Heart right ventricle (tissue), 16 donors: Measurements from ENCODE around the gene DNAJB12. TPM values are rescaled to one million over a fixed set of nuclear protein-coding genes. Genes with fewer than 3 reads are reported as not detected.

Experiments
- ATAC-seq, 8 donors: fragments of 200-7000 bp; cut with Tn5 transposase; one replicate each; pipeline ENCODE4 v1.9.1; 2020; ENCODE audit warnings: mild to moderate bottlenecking in 8 of 8, moderate library complexity in 8 of 8, moderate number of reproducible peaks in 1 of 8
- DNase-seq, 2 donors: peaks; one replicate each; pipeline ENCODE4 v3.0.0-alpha.2; 2020
- H3K27ac ChIP-seq, 10 donors: fragments of 200-600 bp; sonication (generic) in 2 of 10; one replicate each; pipeline versions ENCODE4 v1.5.0 to v1.8.0; 2020 to 2022; ENCODE audit warnings: mild to moderate bottlenecking in 3 of 10
- H3K27me3 ChIP-seq, 7 donors: fragments of 200-600 bp; one replicate each; pipeline ENCODE4 v1.8.0; 2021 to 2022; ENCODE audit warnings: mild to moderate bottlenecking in 2 of 7
- H3K36me3 ChIP-seq, 9 donors: fragments of 200-600 bp; sonication (generic) in 1 of 9; one replicate each; pipeline versions ENCODE4 v1.5.0 to v1.8.0; 2020 to 2022; ENCODE audit warnings: mild to moderate bottlenecking in 2 of 9
- H3K4me1 ChIP-seq, 9 donors: fragments of 200-600 bp; sonication (generic) in 1 of 9; one replicate each; pipeline versions ENCODE4 v1.5.0 to v1.8.0; 2020 to 2022; ENCODE audit warnings: mild to moderate bottlenecking in 4 of 9
- H3K4me3 ChIP-seq, 10 donors: fragments of 200-600 bp; sonication (generic) in 2 of 10; one replicate each; pipeline versions ENCODE4 v1.5.0 to v1.8.0; 2020 to 2022; ENCODE audit warnings: mild to moderate bottlenecking in 7 of 10, moderate library complexity in 2 of 10
- H3K9me3 ChIP-seq, 11 donors: fragments of 200-600 bp in 10 of 11; sonication (generic) in 2 of 11; one replicate each; pipeline versions ENCODE4 v1.5.0 to v1.8.0; 2013 to 2022; ENCODE audit warnings: mild to moderate bottlenecking in 2 of 11, control low read depth in 1 of 11, moderate library complexity in 1 of 11
- CTCF ChIP-seq, 9 donors: fragments of 200-600 bp; sonication (generic) in 2 of 9; IDR thresholded peaks; one replicate each; pipeline versions ENCODE4 v1.5.0 to v1.8.0; 2021 to 2022; ENCODE audit warnings: antibody characterized with exemption in 9 of 9, mild to moderate bottlenecking in 5 of 9, moderate library complexity in 1 of 9
- WGBS, 2 donors: extraction: QIAGEN DNeasy Blood & Tissue Kit; methylation state at CpG; one replicate each; pipeline ENCODE4 v1.1.7; 2013; ENCODE audit warnings: inconsistent platforms in 1 of 2; 5-methylcytosine and 5-hydroxymethylcytosine counted together
- intact Hi-C, 10 donors: fragments of 100-400 bp; cut with DNase I; formaldehyde crosslinking; loops; one replicate each; pipeline versions ENCODE4 v1.11.1 to v1.14.2; 2022
- polyA plus RNA-seq, 2 donors: library from polyadenylated mRNA; stranded (reverse); fragments of 200-250 nt; gene quantifications; one replicate each; pipeline ENCODE4 v1.2.3, GENCODE V29; 2013
- total RNA-seq, 10 donors: library from RNA; stranded (reverse); fragmentation: NEBNext Ultra II Directional in 3 of 10; extraction: Animal tissue kit (Norgen Biotek cat#: 25700) in 3 of 10; gene quantifications; one replicate each; pipeline versions ENCODE4 v1.2.1 to v1.2.4, GENCODE V29; 2021 to 2023
- donor health status: Arrhythmogenic right ventricular cardiomyopathy.
- donor health status: ischemic (EF 13 %, LVEDD 7.1; RV severe dilation, severe dysfunction).
- donor health status: healthy with polysubstance abuse.
- donor health status: DM: no; HTN: yes; CAD: no.
- donor health status: DM: no; HTN: no; CAD: no.
- donor health status: ischemic (EF 25% LVEDD 6.9; RV normal size, moderate dysfunction).
- donor health status: ischemic (EF 25% LVEDD 5.7; RV mildly dilated, moderate dysfunction).
- donor health status: healthy.
- donor health status: DM: yes; HTN: yes; CAD: no.
- donor health status: Ischemic cardiomyopathy.
- donor health status: ischemic (EF 35%, LVEDD 5.7; RV mildly dilated, moderate dysfunction).
- donor health status: nonischemic (EF 11% LVEDD 7.7; RV severe dilation, severe dysfunction).
- donor health status: DM: yes; HTN: yes; CAD: no.
- donor health status: PGD.
- donor health status: ischemic (EF 29% LVEDD 5.4; RV normal size, mild dysfunction).
- donor health status: nonischemic (EF 23%, LVEDD 6.1; RV moderate dilation, normal function).

Gene DNAJB12
- total and polyA plus RNA-seq, 12 donors = 22.6 to 32.8 (median 27.9) TPM

DNA sequence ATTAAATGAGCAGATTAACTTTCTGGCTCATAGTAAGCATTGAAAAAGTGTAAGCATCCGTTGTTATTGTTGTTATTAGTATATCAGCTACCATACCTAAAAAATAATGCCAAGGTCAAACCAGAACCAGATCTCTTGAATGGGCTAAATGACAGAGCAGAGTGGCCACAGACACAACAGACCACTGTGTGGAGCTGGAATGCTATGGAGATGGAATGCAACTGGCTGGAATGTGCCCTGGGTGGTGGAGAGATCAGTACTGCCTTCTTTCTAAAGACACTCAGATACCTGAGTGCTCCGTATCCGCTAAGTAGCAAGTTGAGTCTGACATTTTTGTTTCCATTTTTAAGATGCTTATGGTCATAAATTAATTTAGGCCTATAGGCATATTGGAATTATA is 20.5 kb upstream of the DNAJB12 start:
- Histone ChIP-seq H3K4me3 (no peak overlapping the region), H3K27ac (no peak overlapping the region), H3K9me3 (no peaks in the 10 kb centered on the region), H3K27me3 (no peaks in the 10 kb centered on the region), H3K4me1 (no peaks in the 10 kb centered on the region), H3K36me3 (peaks cover 0 to 43% (median 0%) of the 10 kb centered on the region in 9 donors)
- 69 to 91% methylated on average over 3 of the region's 3 CpGs for WGBS, 2 donors
- DNase-seq (no peak), ATAC-seq (no peak)
- intact Hi-C loops = loop anchor here in 1 of 10 donors (5.0 kb wide), 1 partner anchor 192 kb away; no protein-coding TSS in a partner anchor
- TF ChIP-seq CTCF (IDR thresholded peaks at IDR 0.05) = no peak

- intact Hi-C loops = no loop called here
- Histone ChIP-seq H3K4me1 (no peaks in the 10 kb centered on the region), H3K36me3 (peaks cover 0 to 67% (median 0%) of the 10 kb centered on the region in 9 donors), H3K9me3 (no peaks in the 10 kb centered on the region), H3K27ac (no peak overlapping the region), H3K4me3 (no peak overlapping the region), H3K27me3 (no peaks in the 10 kb centered on the region)
- ATAC-seq (peak in 2 of 8 donors; percentile 9 to 20), DNase-seq (no peak)
- no peak for TF ChIP-seq CTCF (IDR thresholded peaks at IDR 0.05)
These were observed 15.5 kb upstream of the DNAJB12 start for GRCh38 chr10:72370201-72370722.

GRCh38 chr10:72367301-72367960 is 12.7 kb upstream of the DNAJB12 start:
- ATAC-seq = no peak
- Histone ChIP-seq H3K4me3 (no peak overlapping the region), H3K36me3 (peaks cover 0 to 46% (median 0%) of the 10 kb centered on the region in 9 donors), H3K27ac (no peak overlapping the region), H3K9me3 (no peaks in the 10 kb centered on the region), H3K27me3 (no peaks in the 10 kb centered on the region), H3K4me1 (peaks cover 0 to 14% (median 8%) of the 10 kb centered on the region in 9 donors)
- DNase-seq = no peak
- intact Hi-C loops = loop anchor here in 9 of 10 donors (5.0 to 10.0 kb wide), 10 partner anchors 197 to 797 kb away; partner anchors contain the start of genes MCU (in 3 of the 9), ECD (in 1 of the 9) and FAM149B1 (in 1 of the 9)
- 79 to 82% methylated on average over 4 of the region's 4 CpGs for WGBS, 2 donors
- TF ChIP-seq CTCF (IDR thresholded peaks at IDR 0.05) = no peak

DNA sequence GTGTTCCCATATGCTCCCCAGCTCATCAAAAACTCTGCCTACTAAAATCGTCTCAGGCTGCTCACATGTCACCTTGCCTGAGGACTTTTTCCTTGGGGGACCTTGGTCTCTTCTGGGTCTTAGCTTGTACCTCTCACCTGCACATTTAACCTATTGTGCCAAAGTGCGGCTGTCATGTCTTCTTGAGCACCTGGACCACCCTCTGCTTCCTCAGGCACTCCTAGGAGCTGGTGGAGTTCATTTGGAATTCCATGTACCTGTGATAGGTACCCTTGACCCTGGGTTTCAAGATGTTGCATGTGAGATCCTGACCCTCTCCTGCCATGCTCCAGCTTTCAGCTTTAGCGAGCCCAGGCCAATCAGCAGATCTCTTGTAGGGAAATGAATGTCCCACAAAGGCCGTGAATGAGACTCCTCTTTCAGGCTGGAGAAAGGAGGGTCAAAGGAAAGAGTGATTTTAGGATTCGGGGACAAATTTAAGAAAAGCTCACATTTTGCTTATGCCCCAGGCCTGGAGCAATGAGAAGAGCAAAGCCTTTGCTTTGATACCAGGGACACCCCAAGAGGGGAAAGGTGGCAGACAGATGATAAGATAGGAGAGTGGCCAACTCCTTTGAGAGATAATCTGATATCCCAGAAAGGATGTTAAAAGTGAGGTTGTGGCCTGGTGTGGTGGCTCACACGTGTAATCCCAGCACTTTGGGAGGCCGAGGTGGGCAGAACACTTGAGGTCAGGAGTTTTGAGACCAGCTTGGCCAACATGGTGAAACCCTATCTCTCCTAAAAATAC is 10.6 kb upstream of the DNAJB12 start:
- Histone ChIP-seq H3K4me1 (peaks cover 0 to 14% (median 8%) of the 10 kb centered on the region in 9 donors), H3K4me3 (no peak overlapping the region), H3K27me3 (no peaks in the 10 kb centered on the region), H3K27ac (peak overlapping the region in 3 of 10 donors; percentile 13 to 61 (median 21)), H3K9me3 (no peaks in the 10 kb centered on the region), H3K36me3 (peaks cover 0 to 39% (median 0%) of the 10 kb centered on the region in 9 donors)
- DNase-seq (no peak), ATAC-seq (no peak)
- TF ChIP-seq CTCF (IDR thresholded peaks at IDR 0.05) = no peak
- intact Hi-C loops = loop anchor here (2.0 to 10.0 kb wide), 11 partner anchors 200 to 800 kb away; partner anchors contain the start of genes MCU (in 3 of the 10), ECD (in 1 of the 10) and FAM149B1 (in 1 of the 10)
- 84 to 85% methylated on average over 7 of the region's 7 CpGs for WGBS, 2 donors
